GM21619 (cell line): ENCODE data around the gene OCA2.
"Not testable (repeated sequence)": the region's sequence is repeated elsewhere in the genome, so short reads cannot be mapped to it uniquely, and the experiment has no call there.

Source experiments
- ATAC-seq: cut with Tn5 transposase; IDR thresholded peaks from one replicate; pipeline ENCODE4 v1.9.1; 2021; ENCODE audit not compliant: unreplicated experiment

Gene OCA2

GRCh38 chr15:27787931-27788330 is 311.2 kb downstream of the OCA2 start:
- ATAC-seq, result no peak

- ATAC-seq, result no peak
These were observed 315.0 kb downstream of the OCA2 start for GRCh38 chr15:27784107-27784506.

DNA sequence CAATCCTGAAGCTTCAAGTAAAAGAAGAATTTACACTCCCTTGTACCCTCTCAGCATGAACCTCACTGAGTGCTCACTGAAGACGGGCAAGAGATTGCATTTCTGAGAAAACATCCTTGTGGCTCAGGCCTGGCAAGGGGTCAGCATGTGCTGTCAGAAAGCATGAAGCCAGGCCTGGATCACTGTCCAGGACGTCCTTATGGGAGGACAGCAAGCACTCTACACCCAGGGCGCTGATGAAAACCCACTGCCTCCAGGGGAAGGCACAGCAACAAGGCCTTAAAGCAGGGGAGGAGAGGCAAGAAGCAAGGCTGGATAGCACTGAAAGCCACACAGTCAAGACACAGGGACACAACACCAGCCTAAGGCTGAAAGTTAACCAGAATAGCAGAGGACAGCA is 315.4 kb downstream of the OCA2 start:
- ATAC-seq, result no peak

GRCh38 chr15:27782125-27782524 is 317.0 kb downstream of the OCA2 start:
- no peak for ATAC-seq

- no peak for ATAC-seq
These were observed 322.6 kb downstream of the OCA2 start for GRCh38 chr15:27776501-27776900.

- no peak for ATAC-seq
These were observed 324.5 kb downstream of the OCA2 start for GRCh38 chr15:27774638-27775037.

DNA sequence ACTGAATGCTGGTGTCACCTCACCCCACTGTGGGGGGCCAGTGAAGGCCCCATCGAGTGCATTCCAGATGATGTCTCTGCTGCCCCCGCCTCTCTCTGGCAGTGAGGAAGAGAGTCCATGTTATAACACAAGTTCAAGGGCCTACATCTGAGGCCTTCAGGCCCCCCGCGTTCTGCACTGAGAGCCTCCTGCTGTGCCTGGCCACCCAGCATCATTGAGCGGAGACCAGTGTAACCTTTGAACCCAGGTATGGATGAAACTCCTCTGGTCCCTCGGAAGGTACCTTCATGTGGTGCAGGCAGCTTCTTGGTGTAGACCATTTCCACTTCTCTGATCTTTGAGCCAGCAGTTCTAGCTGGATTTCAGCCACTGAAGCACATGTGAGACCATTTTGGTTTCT is 324.9 kb downstream of the OCA2 start:
- no peak for ATAC-seq

DNA sequence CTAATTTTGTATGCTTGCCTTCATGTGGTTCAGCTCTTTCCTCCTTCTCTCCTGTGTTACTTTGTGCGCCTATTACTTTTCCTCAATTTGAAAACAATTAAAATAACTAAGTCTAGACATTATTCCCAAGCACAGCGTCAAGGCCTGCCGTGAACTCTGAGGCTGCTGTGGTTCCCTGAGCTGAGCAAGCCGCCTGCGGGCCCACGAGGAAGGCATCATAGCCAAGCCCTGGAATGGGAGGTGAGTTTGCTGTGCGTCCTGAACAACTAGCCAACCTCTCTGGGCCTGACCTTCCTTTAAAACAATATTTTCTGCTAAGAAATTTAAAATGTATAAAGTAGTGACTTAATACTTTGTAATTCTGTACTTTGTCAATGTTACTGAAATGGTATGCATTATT is 327.2 kb downstream of the OCA2 start:
- no peak for ATAC-seq

DNA sequence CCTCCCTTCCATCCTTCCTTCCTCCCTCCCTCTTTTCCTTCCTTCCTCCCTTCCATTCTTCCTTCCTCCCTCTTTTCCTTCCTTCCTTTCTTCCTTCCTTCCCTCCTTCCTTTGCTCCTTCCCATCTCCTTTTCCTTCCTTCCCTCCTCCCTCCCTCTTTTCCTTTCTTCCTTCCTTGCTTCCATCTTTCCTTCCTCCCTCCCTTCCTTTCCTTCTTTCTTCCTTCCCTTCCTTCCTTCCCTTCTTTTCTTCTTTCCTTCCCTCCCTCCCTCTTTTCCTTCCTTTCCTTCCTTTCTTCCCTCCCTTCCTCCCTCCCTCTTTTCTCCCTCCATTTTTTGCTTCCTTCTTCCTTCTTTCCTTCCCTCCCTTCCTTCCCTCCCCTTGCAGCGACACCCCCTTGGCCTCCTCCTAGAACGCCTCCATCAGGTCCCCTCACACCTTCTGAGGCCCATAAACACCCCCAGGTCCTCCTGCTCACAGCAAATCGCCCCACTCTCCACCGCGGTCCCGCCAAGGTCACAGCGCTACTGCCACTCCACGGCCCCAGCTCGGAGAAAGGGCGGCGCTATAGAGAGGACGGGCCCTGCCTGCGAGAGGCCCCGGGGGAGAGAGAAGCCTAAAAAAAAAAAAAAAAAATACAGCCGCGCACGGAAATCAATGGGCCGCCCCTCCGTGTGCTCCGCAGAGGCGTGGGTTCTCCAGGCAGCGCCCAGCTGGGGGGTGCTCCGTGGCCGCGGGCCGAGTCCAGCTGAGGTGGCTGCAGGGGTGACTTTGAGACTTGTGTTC is 328.2 kb downstream of the OCA2 start:
- no peak for ATAC-seq

GRCh38 chr15:27770086-27770607 is 329.0 kb downstream of the OCA2 start:
- no peak for ATAC-seq

GRCh38 chr15:27769652-27770051 is 329.5 kb downstream of the OCA2 start:
- no peak for ATAC-seq

GRCh38 chr15:27768732-27769475 is 330.2 kb downstream of the OCA2 start:
- no peak for ATAC-seq

DNA sequence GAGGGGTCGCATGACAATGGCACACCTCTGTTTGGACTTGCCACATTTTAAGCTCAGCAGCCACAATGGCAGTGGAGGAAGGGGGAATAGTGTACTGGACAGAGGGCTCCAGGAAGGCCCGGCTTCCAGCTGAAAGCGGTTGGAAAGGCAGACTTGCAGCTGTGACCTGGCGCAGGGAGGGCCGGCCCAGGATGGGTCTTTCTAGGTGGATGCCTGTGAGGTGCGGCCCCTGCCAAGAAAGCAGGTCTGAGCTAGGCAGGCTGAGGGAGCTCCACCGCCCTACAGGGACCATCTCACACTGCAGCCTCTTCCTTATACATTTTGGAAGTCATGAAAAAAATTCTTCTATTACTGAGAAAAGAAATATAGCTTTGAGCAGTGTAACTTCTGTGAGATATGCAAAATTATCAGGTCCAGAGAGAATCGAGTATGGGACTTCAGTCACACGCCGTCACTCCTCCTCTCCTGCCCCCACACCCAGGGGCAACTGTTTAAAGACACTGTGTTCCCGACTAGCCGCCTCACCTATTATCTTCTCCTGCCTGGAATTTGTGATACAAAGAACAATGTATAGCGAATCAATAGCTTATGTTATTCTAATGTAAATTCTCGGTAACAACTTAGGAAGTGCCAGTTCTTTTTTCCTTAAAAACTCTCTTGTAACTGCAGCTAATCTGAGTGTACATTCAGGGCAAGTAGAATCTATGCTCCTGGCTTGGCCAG is 331.0 kb downstream of the OCA2 start:
- ATAC-seq, result no peak

DNA sequence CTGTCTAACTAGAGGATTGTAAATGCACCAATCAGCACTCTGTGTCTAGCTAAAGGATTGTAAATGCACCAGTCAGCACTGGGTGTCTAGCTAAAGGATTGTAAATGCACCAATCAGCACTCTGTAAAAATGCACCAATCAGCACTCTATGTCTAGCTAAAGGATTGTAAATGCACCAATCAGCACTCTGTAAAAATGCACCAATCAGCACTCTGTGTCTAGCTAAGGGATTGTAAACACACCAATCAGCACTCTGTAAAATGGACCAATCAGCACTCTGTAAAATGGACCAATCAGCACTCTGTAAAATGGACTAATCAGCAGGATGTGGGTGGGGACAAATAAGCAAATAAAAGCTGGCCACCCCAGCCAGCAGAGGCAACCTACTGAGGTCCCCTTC is 331.7 kb downstream of the OCA2 start:
- ATAC-seq, result not testable (repeated sequence)

- ATAC-seq, result no peak
These were observed 334.8 kb downstream of the OCA2 start for GRCh38 chr15:27764339-27764738.

DNA sequence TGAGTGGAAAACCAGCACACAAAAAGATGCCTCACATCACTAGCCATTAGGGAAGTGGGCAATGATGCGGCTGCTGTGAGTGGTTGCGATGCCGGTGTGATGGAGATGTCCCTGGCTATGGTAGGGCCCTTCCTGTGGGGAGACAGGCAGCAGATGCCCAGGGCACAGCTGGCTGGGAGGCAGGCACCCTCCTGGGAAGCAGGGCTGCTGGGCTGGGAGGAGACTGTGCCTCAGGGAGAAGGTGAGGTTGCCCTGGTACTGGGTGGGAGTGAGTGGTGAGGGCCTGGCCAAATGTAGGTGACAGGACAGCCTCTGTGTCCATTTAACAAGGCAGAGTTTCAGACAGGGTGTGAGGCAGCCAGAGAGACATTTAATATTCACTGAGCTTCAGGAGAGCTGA is 335.6 kb downstream of the OCA2 start:
- no peak for ATAC-seq

DNA sequence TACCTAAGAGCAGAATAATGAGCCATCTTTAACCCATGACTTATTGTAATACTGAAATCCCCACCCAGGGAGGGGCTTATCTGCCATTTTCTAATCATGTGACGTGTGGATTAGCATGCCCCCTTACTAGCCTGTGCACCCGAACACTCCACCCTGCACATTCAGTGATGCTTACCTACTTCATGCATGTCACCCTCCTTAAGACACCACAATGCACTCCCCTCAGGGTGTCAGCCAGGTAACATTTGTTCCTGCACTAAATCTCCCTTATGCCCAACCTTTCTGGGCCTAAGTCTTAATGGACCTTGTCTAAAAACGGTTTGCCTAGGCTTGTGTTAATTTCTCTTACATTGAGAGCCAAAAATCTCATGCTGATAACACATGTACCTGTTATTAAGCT is 336.6 kb downstream of the OCA2 start:
- ATAC-seq, result no peak

- no peak for ATAC-seq
These were observed 342.1 kb downstream of the OCA2 start for GRCh38 chr15:27757052-27757451.

- no peak for ATAC-seq
These were observed 346.4 kb downstream of the OCA2 start for GRCh38 chr15:27752691-27753090.

DNA sequence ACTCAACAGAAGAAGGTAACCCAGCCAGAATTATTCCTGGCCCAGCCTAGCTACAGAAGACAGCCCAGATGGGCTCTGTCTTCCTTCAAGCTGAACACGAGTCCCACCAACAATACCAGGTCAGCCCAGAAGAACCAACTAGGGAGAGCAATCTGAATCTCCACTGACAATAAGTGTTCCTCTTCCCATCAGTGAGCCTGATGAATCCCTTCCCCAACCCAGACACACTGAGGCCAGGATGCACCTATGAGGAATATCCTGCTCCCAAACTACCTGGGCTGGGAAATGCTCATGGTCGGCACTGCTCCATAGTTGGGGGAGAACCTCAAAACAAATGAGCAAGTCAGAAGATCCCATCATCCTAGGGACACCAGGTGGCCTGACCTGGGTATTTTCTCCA is 351.1 kb downstream of the OCA2 start:
- no peak for ATAC-seq

DNA sequence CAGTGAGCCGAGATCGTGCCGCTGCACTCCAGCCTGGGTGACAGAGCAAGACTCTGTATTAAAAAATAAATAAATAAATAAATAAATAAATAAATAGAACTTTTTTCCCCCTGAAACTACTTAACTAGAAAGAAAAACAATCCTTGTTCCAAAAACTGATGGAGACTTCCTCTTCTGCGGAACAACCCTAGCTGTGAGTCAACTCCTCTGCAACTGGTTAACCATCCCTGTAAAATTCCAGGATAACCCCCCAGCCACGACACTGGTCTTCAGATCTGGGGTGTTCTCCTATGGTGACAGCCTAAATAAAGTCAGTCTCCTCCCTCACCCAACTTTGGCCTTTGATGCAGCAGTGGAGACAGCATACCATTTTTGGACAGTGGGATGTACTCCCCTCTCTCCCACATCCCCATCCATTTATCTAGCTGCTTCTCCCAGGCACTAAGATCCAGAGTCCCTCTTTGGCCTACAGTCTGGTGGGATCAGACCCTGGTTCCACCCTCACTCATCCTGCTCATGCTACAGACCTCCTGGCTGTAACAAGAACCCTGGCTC is 352.6 kb downstream of the OCA2 start:
- ATAC-seq, result no peak
